ENCODE results near the gene HTATIP2. TPM values are rescaled to one million over a fixed set of nuclear protein-coding genes. Genes with fewer than 3 reads are reported as not detected.
A peak's percentile ranks its signal among the peaks of the same experiment; 100 is the strongest.

Gene HTATIP2
- total and polyA plus RNA-seq, 9 of the 15 experiments (the other 6 are each of a cell fraction or from before 2014, with no cell fraction given), result 48.3 to 90.9 (median 64.4) TPM

DNA sequence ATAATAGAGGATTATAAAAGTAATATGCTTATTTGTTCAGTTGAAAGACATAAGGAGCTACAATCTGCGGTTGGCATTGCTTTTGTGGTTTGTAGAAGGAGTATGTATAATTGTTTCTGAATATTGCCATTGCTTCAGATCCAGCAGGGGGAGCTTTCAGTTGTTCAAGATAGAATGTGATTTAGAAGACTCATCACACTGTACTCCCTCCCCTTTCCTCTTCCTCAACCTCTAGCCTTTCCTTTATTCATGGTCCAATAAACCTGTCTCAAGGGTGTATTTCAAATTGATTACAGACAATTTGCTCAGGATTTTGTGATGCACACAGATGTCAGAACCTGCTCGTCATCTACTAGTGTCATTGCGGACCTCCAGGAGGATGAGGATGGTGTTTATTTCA, 33.8 kb downstream of the HTATIP2 start (continued):
- TF ChIP-seq KLF13 (tag; IDR thresholded peaks at IDR 0.05; ENCODE audit: borderline replicate concordance, low read depth) (no peak), SMC3 (conservative IDR thresholded peaks at IDR 0.05; ENCODE audit: insufficient read depth, low read depth, low read length) (peak; percentile 40; the same call in 1 of the 2 replicates), TFAM (CRISPR knock-in tag; conservative IDR thresholded peaks at IDR 0.05) (no peak), C11orf30 (IDR thresholded peaks at IDR 0.05; ENCODE audit: low read depth) (no peak), HNRNPUL1 (IDR thresholded peaks at IDR 0.05; ENCODE audit: low read length) (no peak), ZNF253 (CRISPR knock-in tag; conservative IDR thresholded peaks at IDR 0.05) (no peak), CBX8 (IDR thresholded peaks at IDR 0.05; ENCODE audit: borderline replicate concordance, extremely low read depth, low read depth, low read length, poor library complexity, severe bottlenecking) (no peak), SMAD3 (CRISPR knock-in tag; conservative IDR thresholded peaks at IDR 0.05) (no peak), CBX2 (IDR thresholded peaks at IDR 0.05; ENCODE audit: insufficient read depth, low read length, poor library complexity, severe bottlenecking) (no peak), CBX5 (IDR thresholded peaks at IDR 0.05; ENCODE audit: borderline replicate concordance, low read depth) (no peak), RBM22 (IDR thresholded peaks at IDR 0.05; ENCODE audit: low read depth, low read length, poor library complexity, severe bottlenecking) (no peak), BCOR (IDR thresholded peaks at IDR 0.05) (no peak), WHSC1 (IDR thresholded peaks at IDR 0.05; ENCODE audit: low read length) (no peak), HNRNPH1 (optimal IDR thresholded peaks at IDR 0.05; ENCODE audit: low read depth, low read length) (no peak), ZZZ3 (IDR thresholded peaks at IDR 0.05) (no peak), SAP30 (IDR thresholded peaks at IDR 0.05; ENCODE audit: borderline replicate concordance, insufficient read depth, low read depth, low read length, poor library complexity, severe bottlenecking) (no peak), ZKSCAN1 (IDR thresholded peaks at IDR 0.05; ENCODE audit: low read depth, low read length) (no peak), RAD21 (CRISPR knock-in tag; conservative IDR thresholded peaks at IDR 0.05 in 1 of 2, IDR thresholded peaks at IDR 0.05 in 1 of 2) (peak; percentile 42 to 52)
- TF ChIP-seq, protein P1, sequence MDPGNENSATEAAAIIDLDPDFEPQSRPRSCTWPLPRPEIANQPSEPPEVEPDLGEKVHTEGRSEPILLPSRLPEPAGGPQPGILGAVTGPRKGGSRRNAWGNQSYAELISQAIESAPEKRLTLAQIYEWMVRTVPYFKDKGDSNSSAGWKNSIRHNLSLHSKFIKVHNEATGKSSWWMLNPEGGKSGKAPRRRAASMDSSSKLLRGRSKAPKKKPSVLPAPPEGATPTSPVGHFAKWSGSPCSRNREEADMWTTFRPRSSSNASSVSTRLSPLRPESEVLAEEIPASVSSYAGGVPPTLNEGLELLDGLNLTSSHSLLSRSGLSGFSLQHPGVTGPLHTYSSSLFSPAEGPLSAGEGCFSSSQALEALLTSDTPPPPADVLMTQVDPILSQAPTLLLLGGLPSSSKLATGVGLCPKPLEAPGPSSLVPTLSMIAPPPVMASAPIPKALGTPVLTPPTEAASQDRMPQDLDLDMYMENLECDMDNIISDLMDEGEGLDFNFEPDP (CRISPR knock-in tag; IDR thresholded peaks at IDR 0.05), result no peak
- TF ChIP-seq, protein P2, sequence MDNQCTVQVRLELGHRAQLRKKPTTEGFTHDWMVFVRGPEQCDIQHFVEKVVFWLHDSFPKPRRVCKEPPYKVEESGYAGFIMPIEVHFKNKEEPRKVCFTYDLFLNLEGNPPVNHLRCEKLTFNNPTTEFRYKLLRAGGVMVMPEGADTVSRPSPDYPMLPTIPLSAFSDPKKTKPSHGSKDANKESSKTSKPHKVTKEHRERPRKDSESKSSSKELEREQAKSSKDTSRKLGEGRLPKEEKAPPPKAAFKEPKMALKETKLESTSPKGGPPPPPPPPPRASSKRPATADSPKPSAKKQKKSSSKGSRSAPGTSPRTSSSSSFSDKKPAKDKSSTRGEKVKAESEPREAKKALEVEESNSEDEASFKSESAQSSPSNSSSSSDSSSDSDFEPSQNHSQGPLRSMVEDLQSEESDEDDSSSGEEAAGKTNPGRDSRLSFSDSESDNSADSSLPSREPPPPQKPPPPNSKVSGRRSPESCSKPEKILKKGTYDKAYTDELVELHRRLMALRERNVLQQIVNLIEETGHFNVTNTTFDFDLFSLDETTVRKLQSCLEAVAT (IDR thresholded peaks at IDR 0.05), result no peak
- TF ChIP-seq, protein P3, sequence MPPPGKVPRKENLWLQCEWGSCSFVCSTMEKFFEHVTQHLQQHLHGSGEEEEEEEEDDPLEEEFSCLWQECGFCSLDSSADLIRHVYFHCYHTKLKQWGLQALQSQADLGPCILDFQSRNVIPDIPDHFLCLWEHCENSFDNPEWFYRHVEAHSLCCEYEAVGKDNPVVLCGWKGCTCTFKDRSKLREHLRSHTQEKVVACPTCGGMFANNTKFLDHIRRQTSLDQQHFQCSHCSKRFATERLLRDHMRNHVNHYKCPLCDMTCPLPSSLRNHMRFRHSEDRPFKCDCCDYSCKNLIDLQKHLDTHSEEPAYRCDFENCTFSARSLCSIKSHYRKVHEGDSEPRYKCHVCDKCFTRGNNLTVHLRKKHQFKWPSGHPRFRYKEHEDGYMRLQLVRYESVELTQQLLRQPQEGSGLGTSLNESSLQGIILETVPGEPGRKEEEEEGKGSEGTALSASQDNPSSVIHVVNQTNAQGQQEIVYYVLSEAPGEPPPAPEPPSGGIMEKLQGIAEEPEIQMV (tag; conservative IDR thresholded peaks at IDR 0.05; ENCODE audit: low read depth), result no peak
- TF ChIP-seq, protein P4, sequence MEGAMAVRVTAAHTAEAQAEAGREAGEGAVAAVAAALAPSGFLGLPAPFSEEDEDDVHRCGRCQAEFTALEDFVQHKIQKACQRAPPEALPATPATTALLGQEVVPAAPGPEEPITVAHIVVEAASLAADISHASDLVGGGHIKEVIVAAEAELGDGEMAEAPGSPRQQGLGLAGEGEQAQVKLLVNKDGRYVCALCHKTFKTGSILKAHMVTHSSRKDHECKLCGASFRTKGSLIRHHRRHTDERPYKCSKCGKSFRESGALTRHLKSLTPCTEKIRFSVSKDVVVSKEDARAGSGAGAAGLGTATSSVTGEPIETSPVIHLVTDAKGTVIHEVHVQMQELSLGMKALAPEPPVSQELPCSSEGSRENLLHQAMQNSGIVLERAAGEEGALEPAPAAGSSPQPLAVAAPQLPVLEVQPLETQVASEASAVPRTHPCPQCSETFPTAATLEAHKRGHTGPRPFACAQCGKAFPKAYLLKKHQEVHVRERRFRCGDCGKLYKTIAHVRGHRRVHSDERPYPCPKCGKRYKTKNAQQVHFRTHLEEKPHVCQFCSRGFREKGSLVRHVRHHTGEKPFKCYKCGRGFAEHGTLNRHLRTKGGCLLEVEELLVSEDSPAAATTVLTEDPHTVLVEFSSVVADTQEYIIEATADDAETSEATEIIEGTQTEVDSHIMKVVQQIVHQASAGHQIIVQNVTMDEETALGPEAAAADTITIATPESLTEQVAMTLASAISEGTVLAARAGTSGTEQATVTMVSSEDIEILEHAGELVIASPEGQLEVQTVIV (CRISPR knock-in tag; IDR thresholded peaks at IDR 0.05; ENCODE audit: borderline replicate concordance), result no peak

All from K562 (cell line).